HepG2 (cell line): ENCODE results near the gene DCTN1. TPM values are rescaled to one million over a fixed set of nuclear protein-coding genes. Genes with fewer than 3 reads are reported as not detected.

Experiments
- ATAC-seq: fragments of 200-7000 bp; cut with Tn5 transposase; 3 replicates; pipeline ENCODE4 v1.9.1; 2020; ENCODE audit warnings: mild to moderate bottlenecking, moderate library complexity
- BruUV-seq: library from RNA; stranded (reverse); fragments of 400-500 nt; replicated peaks from 2 replicates; lab custom pipeline; 2021; lab: Mats Ljungman, UMichigan
- CTCF ChIA-PET: fragments of 300-600 bp; formaldehyde crosslinking; extraction: SDS; loops from one replicate; lab custom pipeline; 2021; ENCODE audit warnings: low total read pairs, inconsistent platforms, low intra/inter-chr PET ratio; lab: Yijun Ruan, JAX
- POLR2A ChIA-PET: fragments of 350-600 bp; sonication (Branson Sonifier 250); formaldehyde crosslinking; loops from one replicate; lab custom pipeline; 2020; ENCODE audit warnings: antibody characterized with exemption, inconsistent platforms; lab: Yijun Ruan, JAX
- DNase-seq: peaks from one replicate; pipeline ENCODE4 v3.0.0-alpha.2; 2015; ENCODE audit warnings: low spot score
- FAIRE-seq: peaks from 3 replicates; lab custom pipeline; 2011; peaks lifted over from hg19 to GRCh38; lab: Jason Lieb, UNC
- H2AFZ ChIP-seq: one replicate; pipeline ENCODE4 v1.6.1; 2011; ENCODE audit warnings: low read length, inconsistent platforms
- H3K27ac ChIP-seq: fragments of 300-600 bp; 3 replicates; pipeline ENCODE4 v1.8.0; 2011; ENCODE audit warnings: mixed run types, mild to moderate bottlenecking, mixed read lengths, low read length, inconsistent platforms; ENCODE audit not compliant: insufficient read depth; ENCODE audit errors: extremely low read length
- H3K27me3 ChIP-seq, 2 experiments: fragments of 200-600 bp in 1 of 2; 2 replicates in 1 of 2; 3 replicates in 1 of 2; pipeline versions ENCODE4 v1.6.0 to v1.8.0; 2011; ENCODE audit warnings: low read length in 2 of 2, mild to moderate bottlenecking in 2 of 2, moderate library complexity in 2 of 2, inconsistent platforms in 1 of 2; ENCODE audit not compliant: insufficient read depth in 2 of 2, control insufficient read depth in 1 of 2
- H3K36me3 ChIP-seq, 2 experiments: fragments of 200-600 bp in 1 of 2; replicated peaks in 1 of 2; 2 replicates in 1 of 2; 3 replicates in 1 of 2; pipeline versions ENCODE4 v1.5.1 to v1.8.0; 2011; ENCODE audit warnings: low read length in 2 of 2, inconsistent platforms in 1 of 2; ENCODE audit not compliant: insufficient read depth in 2 of 2, control insufficient read depth in 1 of 2
- H3K4me1 ChIP-seq: 2 replicates; pipeline ENCODE4 v1.5.1; 2012; ENCODE audit warnings: low read length, inconsistent platforms; ENCODE audit not compliant: insufficient read depth
- H3K4me2 ChIP-seq: 2 replicates; pipeline ENCODE4 v1.6.0; 2011; ENCODE audit warnings: low read depth, low read length, inconsistent platforms
- H3K4me3 ChIP-seq, 3 experiments: fragments of 200-600 bp in 1 of 3; sonication (generic), shearing (Covaris generic) in 1 of 3; replicated peaks in 1 of 3; 2 replicates each; pipeline ENCODE4 v1.5.1; 2011 to 2016; ENCODE audit warnings: low read length in 3 of 3, inconsistent platforms in 2 of 3, low read depth in 2 of 3, mild to moderate bottlenecking in 2 of 3, control low read depth in 1 of 3, mixed read lengths in 1 of 3; ENCODE audit not compliant: insufficient read depth in 1 of 3
- H3K79me2 ChIP-seq: one replicate; pipeline ENCODE4 v1.6.1; 2011; ENCODE audit warnings: low read length, inconsistent platforms; ENCODE audit not compliant: insufficient read depth
- H3K9ac ChIP-seq: 2 replicates; pipeline ENCODE4 v1.6.0; 2011; ENCODE audit warnings: mild to moderate bottlenecking, low read depth, low read length, inconsistent platforms; ENCODE audit not compliant: insufficient read depth
- H3K9me3 ChIP-seq: 2 replicates; pipeline ENCODE4 v1.5.1; 2012; ENCODE audit warnings: mild to moderate bottlenecking, low read length
- H4K20me1 ChIP-seq: 2 replicates; pipeline ENCODE4 v1.6.0; 2011; ENCODE audit warnings: inconsistent platforms, mild to moderate bottlenecking, low read length, moderate library complexity; ENCODE audit not compliant: insufficient read depth
- ARHGAP35 ChIP-seq: sonication (generic); formaldehyde crosslinking; IDR thresholded peaks from 2 replicates; pipeline ENCODE4 v1.9.0; 2022; ENCODE audit warnings: mild to moderate bottlenecking, inconsistent platforms, moderate library complexity, missing genetic modification reagents, borderline replicate concordance
- BHLHE40 ChIP-seq: IDR thresholded peaks from 2 replicates; pipeline ENCODE4 v1.6.1; 2011; ENCODE audit warnings: low read length, improper control_type of control experiment
- FOXJ3 ChIP-seq: sonication (generic); formaldehyde crosslinking; IDR thresholded peaks from 2 replicates; pipeline ENCODE4 v1.4.0; 2020; ENCODE audit warnings: missing genetic modification reagents, mild to moderate bottlenecking, borderline replicate concordance
- FOXP1 ChIP-seq, 2 experiments: fragments of 450-650 bp in 1 of 2; IDR thresholded peaks; 2 replicates each; pipeline ENCODE4 v1.6.1; 2017 to 2018; ENCODE audit warnings: antibody characterized with exemption in 1 of 2
- GMEB2 ChIP-seq: IDR thresholded peaks from 2 replicates; pipeline ENCODE4 v1.6.1; 2016; ENCODE audit warnings: missing biosample characterization, missing genetic modification reagents, low read depth
- NKX3-1 ChIP-seq: sonication (generic); formaldehyde crosslinking; IDR thresholded peaks from 2 replicates; pipeline ENCODE4 v1.5.0; 2020; ENCODE audit warnings: missing genetic modification reagents
- PAXIP1 ChIP-seq: sonication (generic); formaldehyde crosslinking; conservative IDR thresholded peaks from 2 replicates; pipeline ENCODE4 v1.4.0; 2020; ENCODE audit warnings: mild to moderate bottlenecking, missing genetic modification reagents, moderate library complexity
- REPIN1 ChIP-seq: sonication (generic); formaldehyde crosslinking; IDR thresholded peaks from 2 replicates; pipeline ENCODE4 v1.8.0; 2022; ENCODE audit warnings: missing genetic modification reagents, low read depth, mild to moderate bottlenecking, borderline replicate concordance
- ZBTB38 ChIP-seq: sonication (generic); formaldehyde crosslinking; IDR thresholded peaks from 2 replicates; pipeline ENCODE4 v1.5.1; 2020; ENCODE audit warnings: mild to moderate bottlenecking, missing genetic modification reagents
- ZMYM2 ChIP-seq: sonication (generic); formaldehyde crosslinking; IDR thresholded peaks from 2 replicates; pipeline ENCODE4 v1.8.0; 2022; ENCODE audit warnings: mild to moderate bottlenecking, missing genetic modification reagents
- ZNF253 ChIP-seq: sonication (generic); formaldehyde crosslinking; IDR thresholded peaks from 2 replicates; pipeline ENCODE4 v1.8.0; 2022; ENCODE audit warnings: mild to moderate bottlenecking, missing genetic modification reagents, borderline replicate concordance
- ZNF274 ChIP-seq: sonication (generic); formaldehyde crosslinking; IDR thresholded peaks from 2 replicates; pipeline ENCODE4 v1.5.1; 2020; ENCODE audit warnings: mild to moderate bottlenecking, missing genetic modification reagents
- ZNF792 ChIP-seq: IDR thresholded peaks from 2 replicates; pipeline ENCODE4 v1.6.1; 2016
- WGBS: methylation state at CpG from one replicate; pipeline ENCODE4 v1.1.6; 2017; ENCODE audit warnings: low lambda C conversion rate; 5-methylcytosine and 5-hydroxymethylcytosine counted together
- in situ Hi-C: cut with HindIII; loops from 2 replicates; pipeline ENCODE4 v1.10.0; 2017; ENCODE audit warnings: low pct_unique_long_range_greater_than_20kb; ENCODE audit not compliant: extremely low pct_ligation_motif_present
- intact Hi-C: fragments of 100-400 bp; cut with micrococcal nuclease; formaldehyde crosslinking; loops from one replicate; pipeline ENCODE4 v1.10.0; 2022; ENCODE audit not compliant: unreplicated experiment
- polyA plus RNA-seq, 8 experiments: library from polyadenylated mRNA; depleted of rRNA in 3 of 8; stranded (reverse) in 7 of 8; unstranded in 1 of 8; fragments of >200 nt; fragmentation: Illumina TruSeq in 4 of 8; extraction: Trizol in 4 of 8; gene quantifications; 2 replicates each; pipeline versions ENCODE4 v1.2.1 to v1.2.3, GENCODE V29; 2011 to 2016; ENCODE audit warnings: low read depth in 4 of 8, missing spikeins in 1 of 8, mixed read lengths in 1 of 8; ENCODE audit not compliant: insufficient read depth in 1 of 8
- total RNA-seq, 5 experiments: library from RNA; depleted of rRNA; stranded (reverse); fragments of >200 nt; fragmentation: Illumina TruSeq; extraction: Trizol; gene quantifications; 2 replicates each; pipeline ENCODE4 v1.2.3, GENCODE V29; 2016; ENCODE audit warnings: low read depth in 1 of 5

Gene DCTN1
- total and polyA plus RNA-seq, 2 of the 13 experiments (the other 11 are each of a cell fraction or from before 2014, with no cell fraction given) = 73.2 to 122 TPM

- no peaks in the 10 kb centered on the region for H3K79me2 ChIP-seq
- POLR2A ChIA-PET = no interaction called here
- in situ Hi-C loops = no loop called here
- peaks cover 55 to 70% of the 10 kb centered on the region in 2 experiments for H3K36me3 ChIP-seq
- WGBS = 95% methylated on average over 9 of the region's 9 CpGs
- no peak overlapping the region for H2AFZ ChIP-seq
- no peak overlapping the region for H3K27ac ChIP-seq
- no peak for ATAC-seq
- no peak overlapping the region for H3K4me3 ChIP-seq
- DNase-seq = no peak
- BruUV-seq = no TSS peak
- TF ChIP-seq NKX3-1 (CRISPR knock-in tag) = no peak
- TF ChIP-seq BHLHE40 = no peak
- TF ChIP-seq FOXJ3 (CRISPR knock-in tag) = no peak
- H3K9me3 ChIP-seq = no peaks in the 10 kb centered on the region
- H3K4me1 ChIP-seq = no peaks in the 10 kb centered on the region
- CTCF ChIA-PET = no interaction called here
- H3K9ac ChIP-seq = no peak overlapping the region
- no peak overlapping the region for H3K4me2 ChIP-seq
- FAIRE-seq = no peak
- intact Hi-C loops = no loop called here
- no peaks in the 10 kb centered on the region; the same call in 1 of the 2 replicates for H4K20me1 ChIP-seq
- H3K27me3 ChIP-seq = no peaks in the 10 kb centered on the region
Measured at GRCh38 chr2:74371421-74371820, 8.7 kb downstream of the DCTN1 start.

GRCh38 chr2:74369976-74370375 lies 10.1 kb downstream of the DCTN1 start:
- no TSS peak for BruUV-seq
- intact Hi-C loops (no loop called here), in situ Hi-C loops (no loop called here)
- H3K4me2 ChIP-seq = no peak overlapping the region
- TF ChIP-seq GMEB2 (CRISPR knock-in tag) (no peak), ZMYM2 (CRISPR knock-in tag) (no peak), REPIN1 (CRISPR knock-in tag) (no peak), ARHGAP35 (CRISPR knock-in tag) (no peak), ZNF792 (no peak), ZNF274 (CRISPR knock-in tag) (no peak), FOXP1 (IDR thresholded peaks at IDR 0.05) (no peak), FOXP1 (CRISPR knock-in tag; IDR thresholded peaks at IDR 0.05) (no peak), PAXIP1 (no peak), ZNF253 (CRISPR knock-in tag) (no peak), ZBTB38 (no peak)
- TF ChIP-seq, all 625 proteins: peak for 0
- ATAC-seq (no peak), DNase-seq (no peak), FAIRE-seq (no peak)
- no peaks in the 10 kb centered on the region; the same call in 1 of the 2 replicates for H4K20me1 ChIP-seq
- ChIA-PET POLR2A (interaction anchor here (0.5 kb wide), 1 partner anchor 196 kb away, joined by 3 read pairs; no protein-coding TSS in a partner anchor), CTCF (no interaction called here)
- no peak overlapping the region for H3K4me3 ChIP-seq
- peaks cover 65 to 76% of the 10 kb centered on the region in 2 experiments for H3K36me3 ChIP-seq
- H3K27ac ChIP-seq = no peak overlapping the region
- H3K9me3 ChIP-seq = no peaks in the 10 kb centered on the region
- no peaks in the 10 kb centered on the region for H3K79me2 ChIP-seq
- H2AFZ ChIP-seq = no peak overlapping the region
- H3K4me1 ChIP-seq = no peaks in the 10 kb centered on the region
- over 99% methylated on average over 7 of the region's 7 CpGs for WGBS
- no peaks in the 10 kb centered on the region for H3K27me3 ChIP-seq
- H3K9ac ChIP-seq = no peak overlapping the region
